IMR-90 (cell line): ENCODE measurements around the gene ITK. TPM values are rescaled to one million over a fixed set of nuclear protein-coding genes. Genes with fewer than 3 reads are reported as not detected.

ENCODE experiments used
- ATAC-seq: fragments of 200-7000 bp; cut with Tn5 transposase; 2 replicates; pipeline ENCODE4 v1.9.1; 2020; ENCODE audit warnings: low read depth, mild to moderate bottlenecking, moderate library complexity
- BruUV-seq: library from RNA; stranded (reverse); fragments of 400-500 nt; replicated peaks from 2 replicates; lab custom pipeline; 2021; lab: Mats Ljungman, UMichigan
- CTCF ChIA-PET: fragments of 300-600 bp; formaldehyde crosslinking; extraction: SDS; loops from one replicate; lab custom pipeline; 2021; ENCODE audit warnings: antibody characterized with exemption; lab: Yijun Ruan, JAX
- POLR2A ChIA-PET: fragments of 300-600 bp; sonication (Branson Sonifier 250); formaldehyde crosslinking; loops from one replicate; lab custom pipeline; 2022; ENCODE audit warnings: antibody characterized with exemption; ENCODE audit not compliant: unreplicated experiment; lab: Charles Lee
- DNase-seq: peaks from one replicate; pipeline ENCODE4 v3.0.0; 2013
- H2AFZ ChIP-seq: replicated peaks from 2 replicates; pipeline ENCODE3; 2013; ENCODE audit warnings: low read length, mild to moderate bottlenecking; ENCODE audit not compliant: poor library complexity
- H2AK5ac ChIP-seq: 2 replicates; pipeline ENCODE4 v1.6.1; 2013; ENCODE audit warnings: low read depth, low read length, inconsistent platforms
- H2AK9ac ChIP-seq: replicated peaks from 2 replicates; pipeline ENCODE3; 2013; ENCODE audit warnings: mild to moderate bottlenecking, low read depth, low read length, moderate library complexity; ENCODE audit not compliant: poor library complexity
- H2BK120ac ChIP-seq: 2 replicates; pipeline ENCODE4 v1.6.1; 2013; ENCODE audit warnings: low read depth, low read length, inconsistent platforms
- H2BK15ac ChIP-seq: 3 replicates; pipeline ENCODE4 v1.6.1; 2013; ENCODE audit warnings: low read depth, low read length, inconsistent platforms
- H2BK20ac ChIP-seq: 2 replicates; pipeline ENCODE4 v1.6.1; 2013; ENCODE audit warnings: low read depth, mild to moderate bottlenecking, inconsistent platforms, low read length, moderate library complexity
- H2BK5ac ChIP-seq: 2 replicates; pipeline ENCODE4 v1.6.1; 2013; ENCODE audit warnings: mild to moderate bottlenecking, low read depth, low read length, inconsistent platforms; ENCODE audit not compliant: poor library complexity, severe bottlenecking
- H3K14ac ChIP-seq: replicated peaks from 2 replicates; pipeline ENCODE4 v1.6.1; 2013; ENCODE audit warnings: low read depth, low read length, inconsistent platforms
- H3K18ac ChIP-seq: 2 replicates; pipeline ENCODE4 v1.6.1; 2013; ENCODE audit warnings: low read depth, low read length, control low read depth
- H3K23ac ChIP-seq: 2 replicates; pipeline ENCODE4 v1.6.1; 2013; ENCODE audit warnings: low read depth, low read length, inconsistent platforms
- H3K27ac ChIP-seq: 2 replicates; pipeline ENCODE4 v1.5.1; 2013; ENCODE audit warnings: mild to moderate bottlenecking, control low read depth, low read length; ENCODE audit not compliant: insufficient read depth
- H3K27me3 ChIP-seq: 2 replicates; pipeline ENCODE4 v1.6.1; 2013; ENCODE audit warnings: low read length; ENCODE audit not compliant: control insufficient read depth, insufficient read depth
- H3K36me3 ChIP-seq: 2 replicates; pipeline ENCODE4 v1.6.1; 2013; ENCODE audit warnings: low read length, mixed read lengths; ENCODE audit not compliant: control insufficient read depth, insufficient read depth
- H3K4ac ChIP-seq: 2 replicates; pipeline ENCODE4 v1.6.1; 2013; ENCODE audit warnings: low read depth, low read length, inconsistent platforms
- H3K4me1 ChIP-seq: 2 replicates; pipeline ENCODE4 v1.6.1; 2013; ENCODE audit warnings: low read length, mixed read lengths; ENCODE audit not compliant: control insufficient read depth, insufficient read depth
- H3K4me2 ChIP-seq: 2 replicates; pipeline ENCODE4 v1.6.1; 2013; ENCODE audit warnings: low read depth, mild to moderate bottlenecking, control low read depth, low read length, moderate library complexity
- H3K4me3 ChIP-seq: 2 replicates; pipeline ENCODE4 v1.5.1; 2013; ENCODE audit warnings: low read depth, mild to moderate bottlenecking, control low read depth, low read length, moderate library complexity; ENCODE audit not compliant: insufficient read depth
- H3K56ac ChIP-seq: 2 replicates; pipeline ENCODE4 v1.6.1; 2013; ENCODE audit warnings: low read length, inconsistent platforms; ENCODE audit not compliant: insufficient read depth; ENCODE audit errors: extremely low read depth
- H3K79me1 ChIP-seq, 2 experiments: 2 replicates each; pipeline ENCODE4 v1.6.1; 2013; ENCODE audit warnings: low read length in 2 of 2, inconsistent platforms in 1 of 2, low read depth in 1 of 2
- H3K9ac ChIP-seq: 2 replicates; pipeline ENCODE4 v1.6.1; 2013; ENCODE audit warnings: low read depth, low read length, control low read depth
- H3K9me1 ChIP-seq: 2 replicates; pipeline ENCODE4 v1.6.1; 2013; ENCODE audit warnings: low read length, inconsistent platforms; ENCODE audit not compliant: insufficient read depth
- H3K9me3 ChIP-seq: 2 replicates; pipeline ENCODE4 v1.6.1; 2013; ENCODE audit warnings: low read length; ENCODE audit not compliant: control insufficient read depth, insufficient read depth
- H4K20me1 ChIP-seq: 2 replicates; pipeline ENCODE4 v1.6.1; 2013; ENCODE audit warnings: low read length, inconsistent platforms; ENCODE audit not compliant: insufficient read depth
- H4K5ac ChIP-seq: 2 replicates; pipeline ENCODE4 v1.6.1; 2013; ENCODE audit warnings: mild to moderate bottlenecking, low read depth, low read length, control low read depth
- H4K8ac ChIP-seq, 2 experiments: 2 replicates each; pipeline ENCODE4 v1.6.1; 2013; ENCODE audit warnings: low read depth in 2 of 2, low read length in 2 of 2, control low read depth in 1 of 2, inconsistent platforms in 1 of 2
- H4K91ac ChIP-seq: 2 replicates; pipeline ENCODE4 v1.6.1; 2013; ENCODE audit warnings: low read depth, low read length, inconsistent platforms; ENCODE audit not compliant: insufficient read depth
- BHLHE40 ChIP-seq: fragments of 150-350 bp; IDR thresholded peaks from 2 replicates; pipeline ENCODE4 v1.6.1; 2016; ENCODE audit warnings: mild to moderate bottlenecking, low read depth, low read length
- CEBPB ChIP-seq: IDR thresholded peaks from 2 replicates; pipeline ENCODE4 v1.6.1; 2012; ENCODE audit warnings: low read depth, low read length, improper control_type of control experiment
- CHD1 ChIP-seq: IDR thresholded peaks from 2 replicates; pipeline ENCODE4 v1.6.1; 2012; ENCODE audit warnings: low read depth, low read length, improper control_type of control experiment
- FOS ChIP-seq: fragments of 150-350 bp; IDR thresholded peaks from 2 replicates; pipeline ENCODE4 v1.6.1; 2016; ENCODE audit warnings: low read depth, low read length
- MAZ ChIP-seq: IDR thresholded peaks from 2 replicates; pipeline ENCODE4 v1.6.1; 2012; ENCODE audit warnings: low read depth, mild to moderate bottlenecking, low read length, improper control_type of control experiment, moderate library complexity, borderline replicate concordance
- NFE2L2 ChIP-seq: fragments of 150-350 bp; IDR thresholded peaks from 2 replicates; pipeline ENCODE4 v1.6.1; 2016; ENCODE audit warnings: low read depth, mild to moderate bottlenecking, low read length
- POLR2A ChIP-seq: IDR thresholded peaks from 2 replicates; pipeline ENCODE4 v1.6.1; 2012; ENCODE audit warnings: mild to moderate bottlenecking, low read depth, low read length
- RAD21 ChIP-seq: IDR thresholded peaks from 2 replicates; pipeline ENCODE4 v1.6.1; 2012; ENCODE audit warnings: low read length, improper control_type of control experiment
- RCOR1 ChIP-seq: IDR thresholded peaks from 2 replicates; pipeline ENCODE4 v1.6.1; 2012; ENCODE audit warnings: mild to moderate bottlenecking, low read length, improper control_type of control experiment; ENCODE audit not compliant: insufficient replicate concordance
- RFX5 ChIP-seq: IDR thresholded peaks from 2 replicates; pipeline ENCODE4 v1.8.0; 2012; ENCODE audit warnings: low read depth, mild to moderate bottlenecking, low read length, moderate library complexity
- SMC3 ChIP-seq: fragments of 150-350 bp; IDR thresholded peaks from 2 replicates; pipeline ENCODE4 v1.6.1; 2016; ENCODE audit warnings: low read depth, mild to moderate bottlenecking, antibody characterized with exemption, low read length, moderate library complexity
- WGBS, 2 experiments: methylation state at CpG; one replicate each; pipeline versions ENCODE4 v1.1.5 to v1.1.7; 2013; ENCODE audit warnings: missing lambda C conversion rate in 2 of 2; ENCODE audit not compliant: insufficient read length in 1 of 2; ENCODE audit errors: extremely low coverage in 2 of 2; 5-methylcytosine and 5-hydroxymethylcytosine counted together
- dilution Hi-C: fragments of 300-500 bp; cut with HindIII; formaldehyde crosslinking; loops from one replicate; pipeline ENCODE4 v1.14.3; 2018; ENCODE audit warnings: low sequenced_read_pairs; ENCODE audit not compliant: unreplicated experiment
- in situ Hi-C: fragments of 300-500 bp; cut with MboI; formaldehyde crosslinking; loops from 3 replicates; pipeline ENCODE4 v1.14.3; 2019; ENCODE audit warnings: low sequenced_read_pairs, inconsistent platforms, mixed read lengths
- intact Hi-C: fragments of 100-400 bp; cut with micrococcal nuclease; formaldehyde crosslinking; loops from 2 replicates; pipeline ENCODE4 v1.10.0; 2022
- polyA plus RNA-seq, 3 experiments: library from polyadenylated mRNA; depleted of rRNA; stranded (reverse); fragments of >200 nt; gene quantifications; 2 replicates each; pipeline ENCODE4 v1.2.3, GENCODE V29; 2012; ENCODE audit warnings: low replicate concordance in 1 of 3
- total RNA-seq: library from RNA; depleted of rRNA; stranded (reverse); fragments of >200 nt; gene quantifications from 2 replicates; pipeline ENCODE4 v1.2.3, GENCODE V29; 2012
- TF ChIP-seq, protein P1 (sequence below): fragments of 150-350 bp; IDR thresholded peaks from 2 replicates; pipeline ENCODE4 v1.6.1; 2016; ENCODE audit warnings: low read depth, mild to moderate bottlenecking, low read length, moderate library complexity, borderline replicate concordance
- TF ChIP-seq, protein P2 (sequence below): fragments of 150-350 bp; IDR thresholded peaks from 2 replicates; pipeline ENCODE4 v1.6.1; 2017; ENCODE audit warnings: mild to moderate bottlenecking, antibody characterized with exemption, low read length, low read depth

ITK gene
- total and polyA plus RNA-seq, 2 of the 4 experiments (the other 2 are of a cell fraction), result not detected

DNA sequence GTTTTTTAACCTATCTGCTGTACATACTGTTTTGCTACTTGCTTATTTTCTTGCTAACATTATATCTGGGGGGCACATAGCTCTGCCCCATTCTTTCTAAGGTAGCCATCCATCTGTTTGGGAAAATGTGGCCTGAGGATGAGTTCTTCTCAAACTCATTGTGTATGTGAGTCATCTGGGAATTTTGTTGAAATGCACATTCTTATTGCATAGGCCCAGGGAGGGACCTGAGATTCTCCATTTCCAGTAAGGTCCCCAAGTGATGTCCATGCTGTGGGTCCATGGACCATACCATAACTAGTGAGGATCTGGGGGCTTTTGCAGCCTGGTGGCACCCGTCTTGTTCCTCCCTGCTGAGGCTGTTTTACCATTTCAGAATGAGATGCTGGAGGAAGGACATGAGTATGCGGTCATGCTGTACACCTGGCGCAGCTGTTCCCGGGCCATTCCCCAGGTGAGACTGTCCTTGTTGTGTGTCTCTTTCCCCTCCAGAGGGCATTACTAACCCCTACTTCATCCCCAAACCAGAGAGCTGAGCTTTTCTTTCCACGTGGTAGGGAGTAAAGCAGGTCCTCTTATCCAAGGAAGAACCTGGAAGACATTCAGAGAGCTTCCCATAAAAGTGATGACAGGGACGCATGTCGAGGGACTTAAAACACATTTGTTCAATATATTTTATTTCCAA is 113.9 kb downstream of the ITK start:
- intact Hi-C loops, result no loop called here
- no TSS peak for BruUV-seq
- no peak overlapping the region for H2BK120ac ChIP-seq

More for the DNA sequence above, 113.9 kb downstream of the ITK start:
- Histone ChIP-seq H3K56ac (no peak overlapping the region), H2BK20ac (no peak overlapping the region), H2BK5ac (no peak overlapping the region), H2AK5ac (no peak overlapping the region), H2AFZ (no peak overlapping the region), H3K4me3 (no peak overlapping the region), H2BK15ac (no peak overlapping the region), H3K27me3 (no peaks in the 10 kb centered on the region), H3K4me2 (no peak overlapping the region), H3K9ac (no peak overlapping the region), H3K23ac (no peak overlapping the region), H3K4ac (no peak overlapping the region; the same call in 1 of the 2 replicates), H3K79me1 (no peaks in the 10 kb centered on the region), H3K9me1 (peaks cover 9% of the 10 kb centered on the region; the same call in 1 of the 2 replicates), H3K18ac (no peak overlapping the region), H3K36me3 (no peaks in the 10 kb centered on the region), H4K8ac (no peak overlapping the region), H4K91ac (no peak overlapping the region), H4K20me1 (no peaks in the 10 kb centered on the region), H3K9me3 (no peaks in the 10 kb centered on the region), H3K14ac (no peak overlapping the region), H2AK9ac (no peak overlapping the region), H4K5ac (no peak overlapping the region), H3K27ac (no peak overlapping the region), H3K4me1 (peaks cover 4% of the 10 kb centered on the region; the same call in 1 of the 2 replicates)
- ATAC-seq (no peak), DNase-seq (no peak)
- in situ Hi-C loops, result no loop called here
- POLR2A ChIA-PET, result no interaction called here
- no CpG with 5 or more reads among the region's 7 CpGs for WGBS, 2 experiments
- TF ChIP-seq RCOR1 (no peak), CEBPB (no peak), RFX5 (no peak), POLR2A (no peak), BHLHE40 (no peak), MAZ (no peak), RAD21 (no peak), SMC3 (no peak), FOS (no peak), CHD1 (no peak), NFE2L2 (no peak)
- TF ChIP-seq, protein P1, sequence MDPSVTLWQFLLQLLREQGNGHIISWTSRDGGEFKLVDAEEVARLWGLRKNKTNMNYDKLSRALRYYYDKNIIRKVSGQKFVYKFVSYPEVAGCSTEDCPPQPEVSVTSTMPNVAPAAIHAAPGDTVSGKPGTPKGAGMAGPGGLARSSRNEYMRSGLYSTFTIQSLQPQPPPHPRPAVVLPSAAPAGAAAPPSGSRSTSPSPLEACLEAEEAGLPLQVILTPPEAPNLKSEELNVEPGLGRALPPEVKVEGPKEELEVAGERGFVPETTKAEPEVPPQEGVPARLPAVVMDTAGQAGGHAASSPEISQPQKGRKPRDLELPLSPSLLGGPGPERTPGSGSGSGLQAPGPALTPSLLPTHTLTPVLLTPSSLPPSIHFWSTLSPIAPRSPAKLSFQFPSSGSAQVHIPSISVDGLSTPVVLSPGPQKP, result no peak
- TF ChIP-seq, protein P2, sequence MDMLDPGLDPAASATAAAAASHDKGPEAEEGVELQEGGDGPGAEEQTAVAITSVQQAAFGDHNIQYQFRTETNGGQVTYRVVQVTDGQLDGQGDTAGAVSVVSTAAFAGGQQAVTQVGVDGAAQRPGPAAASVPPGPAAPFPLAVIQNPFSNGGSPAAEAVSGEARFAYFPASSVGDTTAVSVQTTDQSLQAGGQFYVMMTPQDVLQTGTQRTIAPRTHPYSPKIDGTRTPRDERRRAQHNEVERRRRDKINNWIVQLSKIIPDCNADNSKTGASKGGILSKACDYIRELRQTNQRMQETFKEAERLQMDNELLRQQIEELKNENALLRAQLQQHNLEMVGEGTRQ, result no peak
- dilution Hi-C loops, result no loop called here
- CTCF ChIA-PET, result interaction anchor here (0.7 kb wide), 1 partner anchor 13 kb away, joined by 3 read pairs; no protein-coding TSS in a partner anchor
